Activated B cell treated with CpG ODN at 0.5 μM for 24 hours (primary cell): ENCODE measurements around the gene RNLS. TPM values are rescaled to one million over a fixed set of nuclear protein-coding genes. Genes with fewer than 3 reads are reported as not detected.

Experiments
- ATAC-seq: fragments of 200-7000 bp; cut with Tn5 transposase; one replicate; pipeline ENCODE4 v1.10.0; 2021; ENCODE audit warnings: low read depth, mild to moderate bottlenecking, moderate library complexity
- CTCF ChIA-PET: fragments of 350-600 bp; sonication (Branson Sonifier 250); formaldehyde crosslinking; loops from one replicate; lab custom pipeline; 2021; ENCODE audit warnings: antibody characterized with exemption; lab: Charles Lee
- POLR2A ChIA-PET: fragments of 350-600 bp; sonication (Branson Sonifier 250); formaldehyde crosslinking; loops from one replicate; lab custom pipeline; 2021; ENCODE audit warnings: antibody characterized with exemption; lab: Charles Lee
- DNase-seq: peaks from one replicate; pipeline ENCODE4 v3.0.0; 2022
- H3K27ac Mint-ChIP-seq: one replicate; pipeline ENCODE4 v1.8.0; 2020; ENCODE audit warnings: mixed read lengths
- H3K27me3 Mint-ChIP-seq: one replicate; pipeline ENCODE4 v1.8.0; 2021; ENCODE audit warnings: mixed read lengths
- H3K36me3 Mint-ChIP-seq: one replicate; pipeline ENCODE4 v1.8.0; 2021; ENCODE audit warnings: low read depth, mixed read lengths
- H3K4me1 Mint-ChIP-seq: one replicate; pipeline ENCODE4 v1.8.0; 2021; ENCODE audit warnings: mixed read lengths
- H3K4me3 Mint-ChIP-seq: one replicate; pipeline ENCODE4 v1.8.0; 2020; ENCODE audit warnings: mild to moderate bottlenecking, mixed read lengths
- H3K9me3 Mint-ChIP-seq: one replicate; pipeline ENCODE4 v1.8.0; 2020; ENCODE audit warnings: mixed read lengths
- intact Hi-C: fragments of 100-400 bp; cut with micrococcal nuclease; formaldehyde crosslinking; loops from one replicate; pipeline ENCODE4 v1.15.1; 2024
- total RNA-seq: library from RNA; stranded (reverse); gene quantifications from 2 replicates; pipeline ENCODE4 v1.2.3, GENCODE V29; 2022
- TF ChIP-seq, protein P1 (sequence below): fragments of 200-600 bp; IDR thresholded peaks from one replicate; pipeline ENCODE4 v1.8.0; 2022; ENCODE audit warnings: antibody characterized with exemption, mild to moderate bottlenecking

RNLS gene
- total RNA-seq, 1 donor from 2014 or later: 5.7 TPM

DNA sequence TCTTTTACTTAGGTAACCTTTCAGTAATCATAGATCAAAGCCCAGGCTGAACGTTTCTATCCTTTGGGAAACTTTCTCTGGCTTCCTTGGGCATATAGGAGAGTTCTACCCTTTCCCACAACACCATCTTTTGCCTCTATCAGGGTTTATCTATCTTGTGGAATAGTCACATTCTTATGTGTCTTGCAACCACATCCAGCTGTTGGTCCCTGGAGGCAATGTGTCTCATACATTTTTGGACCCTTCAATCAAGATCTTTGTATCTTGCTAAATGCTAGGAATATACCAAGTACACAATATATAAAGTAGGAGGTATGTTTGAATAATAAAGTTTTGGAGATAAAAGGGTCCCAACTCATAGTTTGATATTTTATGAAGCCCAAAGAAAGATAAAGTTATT is 121.7 kb downstream of the RNLS start:
- ATAC-seq (no peak), DNase-seq (no peak)
- intact Hi-C loops: no loop called here
- no peak overlapping the region for H3K4me3 Mint-ChIP-seq
- ChIA-PET CTCF (no interaction called here), POLR2A (no interaction called here)
- TF ChIP-seq, protein P1, sequence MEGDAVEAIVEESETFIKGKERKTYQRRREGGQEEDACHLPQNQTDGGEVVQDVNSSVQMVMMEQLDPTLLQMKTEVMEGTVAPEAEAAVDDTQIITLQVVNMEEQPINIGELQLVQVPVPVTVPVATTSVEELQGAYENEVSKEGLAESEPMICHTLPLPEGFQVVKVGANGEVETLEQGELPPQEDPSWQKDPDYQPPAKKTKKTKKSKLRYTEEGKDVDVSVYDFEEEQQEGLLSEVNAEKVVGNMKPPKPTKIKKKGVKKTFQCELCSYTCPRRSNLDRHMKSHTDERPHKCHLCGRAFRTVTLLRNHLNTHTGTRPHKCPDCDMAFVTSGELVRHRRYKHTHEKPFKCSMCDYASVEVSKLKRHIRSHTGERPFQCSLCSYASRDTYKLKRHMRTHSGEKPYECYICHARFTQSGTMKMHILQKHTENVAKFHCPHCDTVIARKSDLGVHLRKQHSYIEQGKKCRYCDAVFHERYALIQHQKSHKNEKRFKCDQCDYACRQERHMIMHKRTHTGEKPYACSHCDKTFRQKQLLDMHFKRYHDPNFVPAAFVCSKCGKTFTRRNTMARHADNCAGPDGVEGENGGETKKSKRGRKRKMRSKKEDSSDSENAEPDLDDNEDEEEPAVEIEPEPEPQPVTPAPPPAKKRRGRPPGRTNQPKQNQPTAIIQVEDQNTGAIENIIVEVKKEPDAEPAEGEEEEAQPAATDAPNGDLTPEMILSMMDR: no peak
- H3K27ac Mint-ChIP-seq: no peak overlapping the region
- H3K36me3 Mint-ChIP-seq: no peaks in the 10 kb centered on the region
- H3K27me3 Mint-ChIP-seq: no peaks in the 10 kb centered on the region
- H3K9me3 Mint-ChIP-seq: no peaks in the 10 kb centered on the region
- H3K4me1 Mint-ChIP-seq: no peaks in the 10 kb centered on the region

DNA sequence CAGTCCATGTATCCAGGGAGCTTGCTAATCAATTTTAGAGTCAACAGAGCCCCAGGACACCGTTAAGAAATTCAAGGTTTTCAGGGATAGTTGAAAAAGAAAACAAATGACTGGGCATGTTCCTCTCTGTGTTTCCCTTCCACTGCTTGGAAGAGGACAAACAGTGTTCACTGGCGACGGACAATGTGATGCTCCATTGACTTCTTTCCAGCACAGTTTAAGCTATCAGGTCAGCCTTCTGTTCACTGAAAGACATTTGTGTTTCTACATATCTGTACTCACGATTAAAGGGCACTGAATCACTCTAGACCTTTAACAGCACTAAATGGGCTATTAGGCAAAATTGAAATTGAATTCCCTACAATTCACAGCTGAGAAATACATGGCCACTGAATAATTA is 123.6 kb downstream of the RNLS start:
- intact Hi-C loops: no loop called here
- Mint-ChIP-seq H3K27ac (no peak overlapping the region), H3K27me3 (no peaks in the 10 kb centered on the region), H3K4me1 (no peaks in the 10 kb centered on the region), H3K4me3 (no peak overlapping the region), H3K9me3 (no peaks in the 10 kb centered on the region), H3K36me3 (no peaks in the 10 kb centered on the region)
- ATAC-seq (no peak), DNase-seq (no peak)
- POLR2A ChIA-PET: no interaction called here
- CTCF ChIA-PET: no interaction called here
- TF ChIP-seq, protein P1: no peak

DNA sequence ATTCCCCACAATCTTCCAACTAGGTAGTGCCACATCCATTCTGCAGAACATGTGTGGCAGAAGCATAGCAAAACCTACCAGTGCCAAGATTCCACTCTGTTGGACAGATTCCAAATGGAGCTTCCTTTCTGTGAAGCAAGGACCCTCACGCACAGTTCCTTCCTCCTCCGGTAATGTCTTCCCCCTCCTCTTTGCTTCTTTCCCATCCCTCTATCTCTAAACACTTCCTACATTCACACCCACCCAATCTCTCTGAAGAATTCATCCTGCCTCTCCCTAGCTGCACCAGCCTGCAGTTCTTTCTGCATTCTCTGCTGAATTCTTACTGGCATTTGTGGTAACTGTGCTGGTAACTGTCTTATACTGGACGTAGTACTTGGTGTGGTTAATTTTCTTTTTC is 124.9 kb downstream of the RNLS start:
- intact Hi-C loops: no loop called here
- Mint-ChIP-seq H3K27ac (no peak overlapping the region), H3K36me3 (no peaks in the 10 kb centered on the region), H3K4me1 (no peaks in the 10 kb centered on the region), H3K27me3 (no peaks in the 10 kb centered on the region), H3K9me3 (no peaks in the 10 kb centered on the region), H3K4me3 (no peak overlapping the region)
- POLR2A ChIA-PET: no interaction called here
- CTCF ChIA-PET: no interaction called here
- ATAC-seq: no peak
- TF ChIP-seq, protein P1: no peak
- no peak for DNase-seq

DNA sequence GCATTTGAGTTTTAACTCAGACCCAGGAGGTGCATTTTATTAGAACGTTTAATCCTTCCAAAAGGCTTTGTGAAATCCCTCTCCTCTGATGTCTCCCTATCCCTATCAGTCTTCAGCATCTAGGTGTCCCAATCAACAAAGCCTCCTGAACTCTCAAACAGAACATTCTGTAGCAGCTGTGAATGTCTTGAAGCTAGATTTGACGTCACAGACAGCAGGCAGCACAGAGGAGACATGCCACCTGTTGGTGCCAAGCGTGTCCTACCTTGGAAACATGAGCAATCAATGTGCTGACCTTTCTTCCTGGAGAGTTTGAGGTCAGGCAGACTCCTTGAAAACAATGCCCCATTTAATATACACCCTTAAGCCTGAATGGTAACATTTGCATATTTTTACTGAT is 125.5 kb downstream of the RNLS start:
- CTCF ChIA-PET: no interaction called here

DNA sequence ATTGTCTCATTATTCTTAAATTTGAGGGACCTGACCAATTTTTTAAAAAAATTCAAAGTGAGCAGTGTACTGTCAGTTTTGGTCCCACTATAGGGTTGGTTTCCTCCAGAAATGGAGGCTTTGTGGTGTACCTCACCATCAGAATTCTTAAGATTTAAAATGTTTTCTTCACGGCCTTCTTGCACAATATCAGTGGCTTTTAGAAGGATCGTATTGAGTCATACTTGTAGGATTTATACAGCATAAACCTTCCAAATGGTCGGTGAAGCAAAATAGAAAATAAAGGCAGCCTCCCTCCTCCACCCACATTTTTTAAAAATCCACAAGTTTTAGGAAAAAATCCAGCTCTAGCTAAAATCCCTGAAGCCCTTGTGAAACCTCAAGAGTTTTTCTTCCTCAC is 126.4 kb downstream of the RNLS start:
- no peaks in the 10 kb centered on the region for H3K4me1 Mint-ChIP-seq
- H3K4me3 Mint-ChIP-seq: no peak overlapping the region
- intact Hi-C loops: no loop called here
- CTCF ChIA-PET: no interaction called here
- POLR2A ChIA-PET: no interaction called here
- no peaks in the 10 kb centered on the region for H3K9me3 Mint-ChIP-seq
- no peak for DNase-seq
- H3K36me3 Mint-ChIP-seq: no peaks in the 10 kb centered on the region
- H3K27ac Mint-ChIP-seq: no peak overlapping the region
- TF ChIP-seq, protein P1: no peak
- no peak for ATAC-seq
- H3K27me3 Mint-ChIP-seq: no peaks in the 10 kb centered on the region

More for the DNA sequence above, 125.5 kb downstream of the RNLS start:
- DNase-seq: no peak
- Mint-ChIP-seq H3K4me3 (no peak overlapping the region), H3K27ac (no peak overlapping the region), H3K9me3 (no peaks in the 10 kb centered on the region), H3K4me1 (no peaks in the 10 kb centered on the region), H3K36me3 (no peaks in the 10 kb centered on the region), H3K27me3 (no peaks in the 10 kb centered on the region)
- intact Hi-C loops: no loop called here
- ATAC-seq: no peak
- TF ChIP-seq, protein P1: no peak
- POLR2A ChIA-PET: no interaction called here
